ENCODE data around the gene CPNE4.
"Not testable (repeated sequence)": the region's sequence is repeated elsewhere in the genome, so short reads cannot be mapped to it uniquely, and the experiment has no call there.

The CPNE4 gene

DNA sequence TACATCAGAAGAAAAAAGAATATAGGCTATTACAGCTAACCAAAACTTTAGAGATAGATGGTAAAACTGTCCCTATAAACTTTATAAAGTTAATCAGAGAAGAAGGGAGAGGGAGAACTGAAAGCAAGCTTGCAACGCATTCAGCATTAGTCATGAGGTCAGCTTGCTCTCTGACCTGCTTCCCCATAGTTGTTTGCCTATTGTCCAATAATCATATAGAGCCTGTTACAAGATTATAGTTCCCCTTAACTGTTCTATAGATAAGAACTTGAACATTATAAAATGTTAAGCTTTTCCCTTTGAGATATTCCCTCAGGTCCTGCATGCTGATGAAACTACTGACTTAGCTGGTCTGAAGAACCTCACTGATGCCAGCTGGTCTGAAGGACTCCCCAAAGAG is 74.5 kb downstream of the CPNE4 start:
- DNase-seq (ENCODE audit: low read depth, low spot score): no peak

DNA sequence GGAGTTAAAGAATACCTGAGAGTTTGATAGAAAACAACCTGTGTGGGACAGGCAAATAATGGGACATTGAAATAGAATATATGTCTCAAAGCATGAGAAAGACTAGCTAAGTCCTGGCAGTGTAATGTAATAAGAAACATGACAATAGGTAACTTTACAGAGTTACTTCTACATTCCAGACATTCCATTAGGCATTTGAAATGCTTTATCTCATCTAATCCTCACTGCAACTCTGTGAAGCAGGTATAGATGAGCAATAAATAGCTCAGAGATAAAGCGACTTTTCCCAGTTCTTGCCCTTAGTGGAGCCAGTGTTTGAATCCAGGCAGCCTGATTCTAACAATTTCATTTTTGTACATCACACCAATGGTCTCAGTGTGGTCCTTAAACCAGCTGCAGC is 76.8 kb downstream of the CPNE4 start:
- DNase-seq (ENCODE audit: low read depth, low spot score): no peak

DNA sequence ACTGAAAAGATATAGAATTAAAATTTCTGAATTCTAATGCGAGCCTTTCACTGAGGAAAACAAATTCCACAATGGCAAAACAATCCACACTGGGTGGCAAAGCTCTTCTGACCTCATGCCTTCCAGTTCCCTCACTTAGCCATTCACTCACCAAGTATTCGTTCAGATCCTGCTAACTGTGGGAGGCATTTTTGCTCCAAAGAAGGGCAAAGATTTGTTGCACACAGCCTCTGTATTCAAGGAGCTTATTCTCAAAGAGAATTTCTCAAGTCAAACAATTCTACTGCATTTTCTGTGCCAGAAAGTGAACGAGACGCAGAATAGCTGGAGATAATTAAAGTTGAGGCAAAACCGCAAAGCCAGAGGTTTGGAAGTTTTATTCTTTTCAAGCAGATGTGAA is 77.3 kb downstream of the CPNE4 start:
- DNase-seq (ENCODE audit: low read depth, low spot score): no peak

DNA sequence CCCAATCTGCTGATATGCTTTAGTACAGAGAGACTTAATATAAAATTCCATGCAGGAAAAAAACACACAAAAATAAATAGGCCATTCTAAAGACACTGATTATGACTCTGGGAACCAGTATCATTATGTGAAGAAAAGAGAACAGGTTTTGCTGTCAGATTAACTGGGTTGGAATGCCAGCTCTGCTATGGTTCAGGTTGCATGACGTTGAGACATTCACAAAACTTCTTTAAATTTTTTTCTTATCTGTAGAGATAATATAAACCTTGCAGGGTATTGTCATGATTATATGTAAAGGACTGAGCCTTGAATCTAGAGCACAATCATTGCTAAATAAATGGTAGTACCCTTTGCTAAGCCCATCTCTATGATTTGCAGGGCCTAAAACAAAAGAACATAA is 86.0 kb downstream of the CPNE4 start:
- no peak for DNase-seq (ENCODE audit: low read depth, low spot score)

DNA sequence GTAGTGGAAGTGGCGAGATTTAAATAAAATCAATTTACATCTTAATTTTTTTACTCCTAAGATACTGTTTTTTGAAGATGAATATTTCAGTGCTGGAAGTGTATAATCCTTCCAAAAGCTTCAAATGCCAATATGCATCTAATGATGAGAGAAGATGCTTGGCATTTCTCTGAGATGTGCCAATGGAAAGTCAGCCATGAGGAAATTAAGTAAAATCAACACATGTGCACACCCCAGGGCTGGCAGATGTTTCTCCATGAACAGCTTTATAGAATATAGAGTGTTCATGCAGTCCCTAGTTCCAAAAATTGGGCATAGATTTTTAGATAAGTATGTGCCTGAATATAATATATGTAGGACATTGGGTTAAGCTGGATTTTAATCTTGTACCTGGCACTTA is 90.1 kb downstream of the CPNE4 start:
- DNase-seq (ENCODE audit: low read depth, low spot score): no peak

DNA sequence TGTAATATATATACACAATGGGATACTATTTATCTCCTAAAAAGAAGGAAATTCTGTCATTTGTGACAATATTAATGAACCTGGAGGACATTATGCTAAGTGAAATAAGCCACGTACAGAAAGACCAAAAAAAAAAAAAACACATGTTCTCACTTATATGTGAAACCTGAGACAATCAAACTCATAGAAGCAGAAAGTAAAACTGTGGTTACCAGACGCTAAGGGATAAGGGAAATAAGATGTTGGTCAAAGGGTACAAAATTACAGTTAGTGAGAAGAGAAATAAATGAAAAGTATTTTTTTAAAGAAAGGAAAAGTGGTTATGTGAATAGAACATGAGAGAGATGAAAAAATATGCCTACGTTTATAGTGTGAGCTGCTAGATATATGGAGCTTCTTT is 101.1 kb downstream of the CPNE4 start:
- DNase-seq (ENCODE audit: low read depth, low spot score): no peak

DNA sequence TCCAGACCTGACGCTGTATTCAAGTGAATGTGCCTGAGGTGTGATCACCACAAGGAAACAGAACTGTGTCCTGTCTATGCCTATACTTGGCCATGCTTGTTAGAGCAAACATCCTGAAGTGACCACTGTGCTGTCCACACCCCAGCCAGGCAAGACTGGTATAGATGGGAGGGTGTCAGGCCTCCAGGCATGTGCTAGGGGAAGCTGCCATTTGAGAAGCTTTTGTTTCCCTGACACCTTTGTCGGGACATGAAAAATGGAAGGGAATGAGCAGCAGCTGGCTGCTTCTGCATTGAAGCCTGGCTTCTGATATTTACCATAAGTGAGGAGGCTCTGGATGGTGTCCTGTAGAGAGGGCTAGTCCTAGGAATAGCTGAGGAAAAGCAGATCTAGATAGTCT is 106.2 kb downstream of the CPNE4 start:
- DNase-seq (ENCODE audit: low read depth, low spot score): no peak

DNA sequence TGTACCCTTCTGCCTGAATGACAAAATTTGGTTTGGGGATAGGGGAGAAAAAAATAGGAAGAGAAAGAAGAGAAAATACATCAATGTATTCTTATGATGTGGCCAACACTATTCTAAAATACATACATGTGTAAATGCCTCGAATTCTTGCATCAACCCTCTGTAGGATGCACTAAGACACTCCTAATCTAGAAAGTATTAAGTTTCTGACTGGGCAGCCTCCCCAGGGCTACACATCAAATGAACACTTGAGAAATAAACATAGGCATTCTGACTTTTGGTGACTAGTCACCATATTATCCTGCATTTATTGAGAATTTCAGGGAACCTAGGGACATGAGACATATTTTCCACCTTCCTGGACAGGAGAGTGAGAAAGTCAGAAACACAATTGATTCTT is 109.2 kb downstream of the CPNE4 start:
- no peak for DNase-seq (ENCODE audit: low read depth, low spot score)

DNA sequence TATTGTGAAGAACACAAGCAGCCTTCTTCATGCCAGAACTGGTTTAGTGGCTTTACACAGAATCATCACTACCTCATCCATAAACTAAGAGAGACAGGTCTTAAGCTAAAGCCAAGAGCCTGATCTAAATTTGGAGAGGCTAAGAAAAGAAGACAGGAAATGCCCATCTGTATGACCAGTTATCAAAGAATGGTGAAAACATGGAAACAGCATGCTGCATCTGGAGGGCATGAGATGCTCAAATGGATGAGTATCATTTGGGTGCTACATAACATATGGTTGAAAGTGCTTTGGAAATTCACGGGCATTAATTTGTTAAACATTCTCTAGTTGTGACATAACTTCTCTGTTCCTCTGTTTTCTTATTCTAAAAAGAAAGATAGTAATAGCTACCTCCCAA is 112.5 kb downstream of the CPNE4 start:
- DNase-seq (ENCODE audit: low read depth, low spot score): no peak

DNA sequence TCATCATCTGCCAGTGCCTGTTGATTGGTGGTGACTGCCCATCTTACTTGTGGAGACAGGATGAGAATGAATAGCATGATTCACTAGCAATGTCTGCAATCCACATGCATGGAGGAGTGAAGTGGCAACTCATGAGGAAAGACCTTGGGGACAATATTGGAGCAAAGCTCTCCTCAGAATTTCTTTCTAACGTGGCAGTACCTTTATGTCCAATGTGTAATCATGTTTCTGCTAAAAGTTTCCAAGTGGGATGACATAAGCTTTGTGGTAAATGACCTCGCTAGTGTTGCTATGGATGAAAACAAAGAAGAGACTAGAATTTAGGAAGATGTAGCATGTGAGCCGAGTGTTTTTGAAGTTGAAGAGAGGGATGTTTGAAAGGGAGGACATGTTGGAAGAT is 117.8 kb downstream of the CPNE4 start:
- DNase-seq (ENCODE audit: low read depth, low spot score): no peak

DNA sequence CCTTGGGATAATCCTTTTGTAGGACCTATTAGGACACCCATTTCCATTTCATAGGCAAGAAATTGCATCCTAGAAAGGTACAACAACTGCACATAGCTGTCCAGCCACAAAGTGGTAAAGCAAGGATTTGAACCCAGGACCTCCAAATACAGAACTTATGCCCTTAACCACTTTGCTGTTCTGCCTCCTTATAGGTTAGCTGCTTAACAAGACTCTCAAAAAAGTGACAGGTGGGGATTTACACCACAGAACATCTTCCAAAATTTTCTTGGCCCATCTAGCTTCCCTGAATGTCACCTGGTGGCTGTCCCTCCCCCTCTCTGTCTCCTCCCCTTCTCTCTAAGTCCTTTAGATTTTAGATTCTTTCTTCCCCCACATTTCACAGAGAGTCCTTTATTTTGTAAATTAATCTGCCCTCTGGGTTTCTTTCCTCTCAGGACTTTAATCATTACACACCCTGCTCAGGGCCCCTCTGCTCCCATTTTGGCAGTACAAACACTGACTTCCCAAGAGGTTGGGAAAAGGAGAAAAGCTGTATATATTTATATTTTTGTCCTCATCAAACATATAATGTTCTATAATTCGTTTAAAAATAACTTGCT is 120.6 kb downstream of the CPNE4 start:
- DNase-seq (ENCODE audit: low read depth, low spot score): no peak

DNA sequence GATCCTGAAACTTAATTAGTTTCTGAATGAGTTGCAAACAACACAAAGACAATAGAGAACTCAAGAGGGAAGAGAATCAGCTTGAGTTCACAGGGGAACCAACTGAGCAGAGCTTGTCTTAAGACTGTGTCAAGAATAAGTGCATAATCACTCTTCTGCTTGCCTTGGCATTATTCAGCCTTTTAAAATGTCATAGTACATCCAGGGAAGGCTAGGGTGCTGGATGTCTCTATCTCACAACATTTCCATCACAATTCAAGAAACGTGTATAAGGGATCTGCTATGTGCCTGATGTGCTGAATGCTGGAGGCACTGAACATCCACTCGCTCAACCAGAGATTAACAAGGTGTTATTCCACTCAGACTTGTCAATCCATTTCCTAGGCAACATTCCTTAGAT is 122.6 kb downstream of the CPNE4 start:
- DNase-seq (ENCODE audit: low read depth, low spot score): no peak

DNA sequence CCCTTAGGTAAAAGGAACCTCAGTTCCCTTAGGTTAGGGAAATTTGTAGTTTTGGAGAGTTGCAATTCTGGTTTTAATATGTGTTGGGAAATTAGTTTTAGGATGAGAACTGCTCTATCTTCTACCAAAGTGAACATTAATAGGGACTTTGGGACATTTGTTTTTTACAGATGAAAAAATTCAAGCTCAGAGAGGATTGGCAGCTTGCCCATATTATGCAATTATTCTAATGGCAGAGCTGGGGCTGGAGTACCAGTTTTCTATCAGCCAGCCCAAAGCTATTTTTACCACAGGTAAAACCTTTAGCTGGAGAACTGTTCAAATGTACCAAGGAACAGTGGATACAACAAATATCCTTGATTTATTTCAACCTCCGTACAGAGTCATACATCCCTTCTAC is 127.0 kb downstream of the CPNE4 start:
- no peak for DNase-seq (ENCODE audit: low read depth, low spot score)

DNA sequence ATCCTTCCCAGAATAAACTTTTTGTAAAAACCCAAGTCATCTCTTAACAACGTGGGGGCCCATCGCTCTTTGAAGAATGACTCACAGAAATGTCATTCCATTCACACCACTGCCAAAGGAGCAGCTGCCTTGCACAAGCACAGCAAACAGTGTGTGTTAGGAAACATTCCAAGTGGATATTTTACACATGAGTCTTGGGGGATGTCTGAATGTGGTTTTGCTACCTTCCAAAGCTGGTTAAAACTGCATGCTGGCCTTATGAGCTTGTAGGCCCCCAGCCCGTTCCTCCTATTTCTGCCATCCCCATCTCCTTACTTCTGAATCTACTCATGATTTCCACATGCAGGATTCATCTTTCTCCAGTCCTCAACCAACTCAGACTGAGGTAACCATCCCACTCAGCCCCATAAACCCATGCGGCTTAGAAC is 130.8 kb downstream of the CPNE4 start:
- DNase-seq (ENCODE audit: low read depth, low spot score): peak; percentile 67

DNA sequence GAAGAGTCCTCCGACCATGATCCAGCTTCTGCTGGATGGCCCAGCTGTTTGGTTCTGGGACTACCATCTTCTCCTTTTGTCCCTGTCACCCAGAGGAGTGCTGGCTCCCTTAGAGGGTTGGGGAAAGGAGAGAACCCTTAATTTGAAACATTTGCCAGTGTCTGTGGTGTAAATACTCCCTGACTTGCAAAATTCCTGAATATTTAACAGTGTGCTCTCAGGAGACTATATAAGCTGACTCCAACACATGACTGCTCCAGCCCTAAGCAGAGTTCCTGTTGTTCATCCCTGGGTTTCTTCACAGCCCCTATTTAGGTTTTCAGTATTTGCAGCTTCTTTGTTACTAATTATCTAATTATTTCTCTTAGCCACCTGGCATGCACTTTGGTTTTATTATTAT is 133.1 kb downstream of the CPNE4 start:
- no peak for DNase-seq (ENCODE audit: low read depth, low spot score)

DNA sequence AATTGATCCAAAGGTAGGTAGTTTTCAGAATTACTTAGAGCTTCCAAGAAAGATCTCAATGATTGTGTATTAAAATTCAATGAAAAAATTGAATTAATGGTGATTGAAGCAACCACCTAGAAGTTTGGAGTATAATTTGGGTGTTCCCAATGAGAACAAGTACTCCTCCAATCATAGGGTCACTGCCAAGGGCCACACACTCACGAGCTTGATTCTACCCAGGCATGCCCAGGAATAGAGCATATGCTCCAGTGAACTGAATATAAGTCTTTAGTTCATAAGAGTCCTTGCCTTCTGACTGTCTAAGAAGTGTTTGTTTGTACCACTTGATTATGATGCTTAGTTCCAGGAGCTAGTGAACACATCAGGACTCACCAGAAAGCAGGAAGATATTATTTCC is 133.9 kb downstream of the CPNE4 start:
- DNase-seq (ENCODE audit: low read depth, low spot score): no peak

DNA sequence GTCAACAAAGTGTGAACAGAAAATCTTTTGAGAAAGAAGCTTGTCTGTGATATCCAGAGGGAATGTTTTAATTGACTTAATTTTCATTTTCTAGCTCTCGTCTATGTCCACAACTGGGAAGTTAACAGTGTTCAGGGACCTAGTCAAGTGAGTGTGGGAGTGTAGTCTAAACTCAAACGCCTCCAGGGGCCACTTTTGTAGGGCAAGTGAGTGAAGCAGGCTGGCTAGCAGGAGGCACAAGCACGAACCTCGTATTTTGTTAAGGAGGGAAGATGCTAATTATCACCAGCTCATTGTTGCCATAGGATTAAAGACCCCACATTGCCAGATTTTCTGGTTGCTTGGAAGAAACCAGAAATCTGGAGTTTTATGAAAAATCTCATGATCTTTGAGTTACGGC is 135.8 kb downstream of the CPNE4 start:
- DNase-seq (ENCODE audit: low read depth, low spot score): no peak

DNA sequence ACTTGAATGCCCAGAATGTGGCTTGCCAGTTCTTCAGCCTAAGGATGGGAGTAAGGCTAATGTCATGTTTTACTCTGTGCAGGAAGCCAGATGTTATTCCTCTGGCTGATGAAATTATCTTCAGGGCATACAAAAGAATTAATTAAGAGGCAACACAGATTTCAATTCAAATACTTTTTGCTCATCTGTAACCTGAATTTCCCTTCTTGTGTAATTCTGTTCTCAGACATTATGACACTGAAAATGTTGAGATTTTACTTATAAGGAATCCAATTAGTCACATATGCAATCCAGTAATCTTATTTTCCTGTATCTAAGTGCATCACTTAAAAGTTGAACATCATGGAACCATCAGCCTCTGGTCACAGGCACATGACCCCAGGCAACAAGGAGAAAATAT is 136.5 kb downstream of the CPNE4 start:
- DNase-seq (ENCODE audit: low read depth, low spot score): no peak

DNA sequence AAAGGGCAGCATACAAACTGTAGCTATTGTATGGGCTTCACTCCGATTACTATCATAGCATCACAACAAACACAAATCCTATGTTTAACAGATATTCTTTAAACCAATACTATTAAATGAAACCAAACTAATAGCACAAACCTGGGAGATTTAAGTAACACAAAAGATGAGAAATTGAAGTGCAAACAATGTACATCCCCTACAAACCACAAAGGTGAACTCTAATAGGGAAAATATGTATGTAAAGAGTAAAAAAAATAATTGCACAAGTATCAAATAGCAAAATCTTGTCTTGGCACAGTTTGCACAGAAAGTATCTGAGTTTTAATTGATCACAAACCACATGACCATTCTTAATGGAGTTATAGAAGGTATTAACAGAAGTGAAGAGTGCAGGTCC is 138.5 kb downstream of the CPNE4 start:
- DNase-seq (ENCODE audit: low read depth, low spot score): no peak

DNA sequence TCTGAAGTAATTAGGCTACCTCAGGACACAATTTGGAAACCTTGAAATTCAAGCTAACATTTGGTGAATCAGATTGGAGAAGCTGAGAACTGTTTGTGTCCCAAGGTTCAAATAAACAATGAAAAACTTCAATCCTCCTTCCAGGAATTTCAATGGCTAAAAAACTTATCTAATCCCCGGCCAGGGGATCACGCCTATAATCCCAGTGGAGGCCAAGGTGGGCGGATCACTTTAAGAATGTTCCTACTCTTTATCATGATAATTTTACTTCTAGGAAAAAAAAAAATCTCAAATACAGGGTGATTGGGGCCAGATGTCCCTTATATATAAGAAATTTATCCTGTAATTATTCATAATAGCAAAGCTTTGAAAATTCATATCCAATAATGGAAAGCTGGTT is 139.0 kb downstream of the CPNE4 start:
- DNase-seq (ENCODE audit: low read depth, low spot score): no peak

DNA sequence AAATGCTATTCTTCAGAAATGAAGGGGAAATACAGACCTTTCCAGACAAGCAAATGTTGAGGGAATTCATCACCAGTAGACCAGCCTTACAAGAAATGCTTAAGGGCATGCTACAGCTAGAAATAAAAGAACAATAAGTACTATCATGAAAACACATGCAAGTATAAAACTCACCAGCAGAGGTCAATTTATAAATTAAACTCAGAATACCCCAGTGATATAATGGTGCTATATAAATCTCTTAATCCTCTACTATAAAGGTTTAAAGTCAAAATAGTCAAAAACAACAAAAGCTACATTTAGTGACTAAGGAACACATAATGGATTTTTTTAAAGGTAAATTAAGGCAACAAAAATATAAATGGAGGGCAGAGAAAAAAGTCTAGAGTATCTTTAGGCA is 142.5 kb downstream of the CPNE4 start:
- DNase-seq (ENCODE audit: low read depth, low spot score): no peak

DNA sequence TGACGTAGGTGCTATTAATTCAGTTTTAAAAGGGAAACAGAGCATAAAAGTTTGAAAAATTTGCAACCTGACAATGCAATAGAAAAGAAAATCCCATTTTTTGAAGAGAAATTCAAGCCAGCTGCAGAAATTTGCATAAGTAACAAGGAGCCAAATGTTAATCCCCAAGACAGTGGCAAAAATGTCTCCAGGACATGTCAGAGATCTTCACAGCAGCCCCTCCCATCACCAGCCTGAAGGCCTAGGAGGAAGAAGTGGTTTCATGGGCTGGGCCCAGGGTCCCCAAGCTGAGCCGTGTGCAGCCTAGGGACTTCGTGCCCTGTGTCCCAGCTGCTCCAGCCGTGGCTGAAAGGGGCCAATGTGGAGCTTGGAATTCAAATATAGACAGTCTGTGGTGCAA is 148.9 kb downstream of the CPNE4 start:
- DNase-seq (ENCODE audit: low read depth, low spot score): not testable (repeated sequence)

DNA sequence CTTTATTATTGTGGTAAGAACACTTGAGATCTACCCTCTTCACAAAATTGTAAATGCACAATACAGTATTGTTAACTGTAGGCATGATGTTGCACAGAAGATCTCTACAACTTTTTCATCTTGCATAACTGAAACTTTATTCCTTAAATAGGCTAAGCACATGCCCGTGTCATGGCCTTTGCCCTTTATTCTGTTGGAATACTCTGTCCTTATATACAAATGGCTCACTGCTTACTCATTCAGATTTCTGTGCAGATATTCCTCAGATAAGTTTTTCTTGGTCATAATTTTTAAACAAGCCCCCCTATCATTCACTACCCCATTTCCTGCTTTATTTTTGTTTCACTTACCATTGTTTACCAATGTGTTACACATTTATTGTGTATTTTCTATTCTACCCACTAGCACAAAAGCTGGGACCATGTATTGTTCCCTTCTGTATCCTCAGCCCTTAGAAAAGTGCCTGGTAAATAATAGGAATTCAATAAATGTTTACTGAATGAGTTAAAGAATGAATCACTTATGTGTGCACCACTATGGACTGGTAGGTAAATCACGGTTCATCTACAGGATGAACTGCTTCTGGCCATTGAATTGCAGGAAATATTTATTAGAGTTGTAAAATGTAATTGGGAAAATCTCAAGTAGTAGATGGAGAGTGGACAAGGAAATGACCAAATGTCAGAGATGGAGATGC is 151.0 kb downstream of the CPNE4 start:
- no peak for DNase-seq (ENCODE audit: low read depth, low spot score)

DNA sequence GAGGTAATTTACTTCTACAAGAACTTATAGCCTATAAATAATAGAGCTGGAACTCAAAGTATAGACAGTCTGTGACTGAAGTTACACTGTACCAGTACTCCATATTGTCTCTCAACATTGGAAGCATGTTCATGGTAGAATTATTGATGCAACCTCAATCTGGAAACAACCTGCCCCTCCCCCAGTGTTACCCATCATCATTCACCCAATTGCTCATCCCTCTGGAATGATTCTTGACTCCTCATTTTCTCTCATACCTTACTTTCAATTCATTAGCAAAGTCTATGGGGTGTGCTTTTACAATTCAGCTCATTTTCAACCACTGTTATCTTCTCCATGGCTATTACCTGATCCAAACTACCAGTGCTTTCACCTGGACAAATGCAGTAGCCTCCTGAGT is 151.7 kb downstream of the CPNE4 start:
- DNase-seq (ENCODE audit: low read depth, low spot score): no peak
